DND-41 (cell line): ENCODE results near the gene LRRC27.
"Not testable (repeated sequence)": the region's sequence is repeated elsewhere in the genome, so short reads cannot be mapped to it uniquely, and the experiment has no call there.

Experiments
- ATAC-seq: fragments of 200-7000 bp; cut with Tn5 transposase; 3 replicates; pipeline ENCODE4 v1.9.1; 2021; ENCODE audit warnings: low read depth; ENCODE audit not compliant: insufficient read depth
- DNase-seq: peaks from one replicate; pipeline ENCODE4 v3.0.0-alpha.2; 2020
- H2AFZ ChIP-seq: 2 replicates; pipeline ENCODE4 v1.6.0; 2012; ENCODE audit warnings: low read depth, low read length
- H3K27ac ChIP-seq: 2 replicates; pipeline ENCODE4 v1.5.1; 2012; ENCODE audit warnings: low read length, inconsistent platforms
- H3K27me3 ChIP-seq: fragments of 200-600 bp; sonication (generic); 2 replicates; pipeline ENCODE4 v1.6.0; 2012; ENCODE audit warnings: low read length, mild to moderate bottlenecking, inconsistent platforms; ENCODE audit not compliant: insufficient read depth, poor library complexity
- H3K36me3 ChIP-seq: 2 replicates; pipeline ENCODE4 v1.5.1; 2012; ENCODE audit warnings: low read length, inconsistent platforms; ENCODE audit not compliant: insufficient read depth
- H3K4me1 ChIP-seq: 2 replicates; pipeline ENCODE4 v1.5.1; 2012; ENCODE audit warnings: mild to moderate bottlenecking, low read length; ENCODE audit not compliant: insufficient read depth
- H3K4me2 ChIP-seq: 2 replicates; pipeline ENCODE4 v1.6.0; 2012; ENCODE audit warnings: mild to moderate bottlenecking, moderate library complexity, low read length, inconsistent platforms; ENCODE audit not compliant: insufficient read depth
- H3K4me3 ChIP-seq, 2 experiments: fragments of 200-600 bp in 1 of 2; shearing (Covaris generic) in 1 of 2; 2 replicates each; pipeline ENCODE4 v1.5.1; 2012 to 2016; ENCODE audit warnings: inconsistent platforms in 2 of 2, low read length in 2 of 2, mild to moderate bottlenecking in 2 of 2, low read depth in 1 of 2, moderate library complexity in 1 of 2
- H3K79me2 ChIP-seq: 2 replicates; pipeline ENCODE4 v1.6.0; 2012; ENCODE audit warnings: low read length, inconsistent platforms; ENCODE audit not compliant: insufficient read depth
- H3K9ac ChIP-seq: 2 replicates; pipeline ENCODE4 v1.6.0; 2012; ENCODE audit warnings: low read depth, mild to moderate bottlenecking, inconsistent platforms, low read length, moderate library complexity
- H3K9me3 ChIP-seq: 2 replicates; pipeline ENCODE4 v1.5.1; 2012; ENCODE audit warnings: low read length, moderate library complexity, mild to moderate bottlenecking, inconsistent platforms; ENCODE audit not compliant: insufficient read depth, severe bottlenecking
- H4K20me1 ChIP-seq: 2 replicates; pipeline ENCODE4 v1.6.0; 2012; ENCODE audit warnings: low read length; ENCODE audit not compliant: insufficient read depth
- EZH2 ChIP-seq: IDR thresholded peaks from 3 replicates; pipeline ENCODE4 v1.6.1; 2012; ENCODE audit warnings: borderline replicate concordance, low read depth, mild to moderate bottlenecking, moderate library complexity, low read length, inconsistent platforms; ENCODE audit not compliant: severe bottlenecking
- TF ChIP-seq, protein P1 (sequence below): IDR thresholded peaks from 2 replicates; pipeline ENCODE4 v1.5.1; 2012; ENCODE audit warnings: borderline replicate concordance, low read length, moderate library complexity, mild to moderate bottlenecking; ENCODE audit not compliant: poor library complexity, severe bottlenecking; ENCODE audit errors: extremely low read depth

LRRC27 gene

DNA sequence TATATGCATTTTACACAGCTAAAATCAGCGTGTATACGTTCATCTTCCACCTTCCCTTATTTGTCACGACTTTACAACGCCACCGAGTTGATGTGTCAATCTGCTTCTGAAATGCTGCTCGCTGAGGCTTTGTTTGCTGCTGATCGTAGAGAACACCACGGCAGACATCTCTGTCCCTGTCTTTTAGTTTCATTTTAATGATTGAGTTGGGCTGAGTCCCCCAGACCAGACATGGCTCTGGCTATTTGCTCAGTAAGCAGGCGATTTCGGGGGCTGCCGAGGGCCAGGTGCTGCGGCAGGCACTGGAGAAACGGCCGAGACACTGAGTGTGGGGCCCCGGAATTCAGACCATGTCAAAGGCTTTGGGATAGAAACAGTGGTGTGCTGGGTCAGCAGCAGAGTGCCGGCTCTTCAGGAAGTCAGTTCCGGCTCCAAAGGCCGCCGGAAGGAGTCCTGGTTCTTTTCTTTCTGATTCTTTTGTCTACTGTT lies 5.0 kb downstream of the LRRC27 start:
- H3K36me3 ChIP-seq: no peaks in the 10 kb centered on the region; the same call in 1 of the 2 replicates
- TF ChIP-seq EZH2: no peak
- TF ChIP-seq, protein P1, sequence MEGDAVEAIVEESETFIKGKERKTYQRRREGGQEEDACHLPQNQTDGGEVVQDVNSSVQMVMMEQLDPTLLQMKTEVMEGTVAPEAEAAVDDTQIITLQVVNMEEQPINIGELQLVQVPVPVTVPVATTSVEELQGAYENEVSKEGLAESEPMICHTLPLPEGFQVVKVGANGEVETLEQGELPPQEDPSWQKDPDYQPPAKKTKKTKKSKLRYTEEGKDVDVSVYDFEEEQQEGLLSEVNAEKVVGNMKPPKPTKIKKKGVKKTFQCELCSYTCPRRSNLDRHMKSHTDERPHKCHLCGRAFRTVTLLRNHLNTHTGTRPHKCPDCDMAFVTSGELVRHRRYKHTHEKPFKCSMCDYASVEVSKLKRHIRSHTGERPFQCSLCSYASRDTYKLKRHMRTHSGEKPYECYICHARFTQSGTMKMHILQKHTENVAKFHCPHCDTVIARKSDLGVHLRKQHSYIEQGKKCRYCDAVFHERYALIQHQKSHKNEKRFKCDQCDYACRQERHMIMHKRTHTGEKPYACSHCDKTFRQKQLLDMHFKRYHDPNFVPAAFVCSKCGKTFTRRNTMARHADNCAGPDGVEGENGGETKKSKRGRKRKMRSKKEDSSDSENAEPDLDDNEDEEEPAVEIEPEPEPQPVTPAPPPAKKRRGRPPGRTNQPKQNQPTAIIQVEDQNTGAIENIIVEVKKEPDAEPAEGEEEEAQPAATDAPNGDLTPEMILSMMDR: no peak
- no peak for DNase-seq
- H4K20me1 ChIP-seq: no peaks in the 10 kb centered on the region
- no peak for ATAC-seq
- H3K4me3 ChIP-seq: no peak overlapping the region
- H3K9ac ChIP-seq: no peak overlapping the region
- no peak overlapping the region for H3K4me2 ChIP-seq
- H3K9me3 ChIP-seq: no peaks in the 10 kb centered on the region
- H3K79me2 ChIP-seq: no peaks in the 10 kb centered on the region
- H2AFZ ChIP-seq: no peak overlapping the region
- H3K27ac ChIP-seq: no peak overlapping the region
- peaks cover 18% of the 10 kb centered on the region for H3K4me1 ChIP-seq
- no peaks in the 10 kb centered on the region for H3K27me3 ChIP-seq

DNA sequence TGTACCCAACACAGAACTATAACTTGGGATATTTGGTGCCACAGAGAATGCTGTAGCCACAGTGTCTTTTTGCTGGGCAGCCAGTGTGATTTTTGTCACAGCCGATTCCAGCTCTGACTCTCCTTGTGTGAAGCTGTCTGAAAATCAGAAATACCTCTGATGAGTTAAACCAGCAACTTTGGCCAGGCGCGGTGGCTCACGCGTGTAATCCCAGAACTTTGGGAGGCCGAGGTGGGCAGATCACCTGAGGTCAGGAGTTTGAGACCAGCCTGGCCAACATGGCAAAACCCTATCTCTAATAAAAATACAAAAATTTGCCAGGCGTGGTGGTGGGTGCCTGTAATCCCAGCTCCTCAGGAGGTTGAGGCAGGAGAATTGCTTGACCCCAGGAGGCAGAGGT lies 5.9 kb downstream of the LRRC27 start:
- not testable (repeated sequence) for H3K4me2 ChIP-seq, H3K9me3 ChIP-seq, H3K9ac ChIP-seq, ATAC-seq, H4K20me1 ChIP-seq, H3K27me3 ChIP-seq, H3K36me3 ChIP-seq, H2AFZ ChIP-seq, H3K79me2 ChIP-seq, DNase-seq, H3K4me3 ChIP-seq, H3K27ac ChIP-seq
- peaks cover 11% of the 10 kb centered on the region for H3K4me1 ChIP-seq

DNA sequence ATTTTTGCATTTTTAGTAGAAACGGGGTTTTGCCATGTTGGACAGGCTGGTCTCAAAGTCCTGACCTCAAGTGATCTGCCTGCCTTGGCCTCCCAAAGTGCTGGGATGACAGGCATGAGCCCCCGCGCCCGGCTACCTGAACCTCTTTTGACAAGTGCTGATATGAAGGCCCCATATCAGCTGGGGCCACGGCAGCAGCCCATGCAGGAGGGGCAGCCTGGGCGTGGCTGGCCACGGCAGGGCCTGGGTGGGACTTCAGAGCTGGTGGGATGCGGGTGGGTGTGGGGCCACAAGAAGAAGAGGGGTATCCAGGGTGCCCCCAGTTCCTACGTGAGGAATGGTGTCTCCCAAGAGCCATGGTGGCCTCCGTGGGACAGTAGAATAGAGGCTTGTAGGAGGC lies 6.9 kb downstream of the LRRC27 start:
- Histone ChIP-seq H3K4me3 (no peak overlapping the region), H3K9ac (no peak overlapping the region), H2AFZ (no peak overlapping the region), H4K20me1 (no peaks in the 10 kb centered on the region), H3K4me2 (no peak overlapping the region), H3K4me1 (0 out of 2 replicates have a peak, but pooled peaks cover 4% of the 10 kb centered on the region), H3K36me3 (no peaks in the 10 kb centered on the region; the same call in none of the 2 replicates), H3K9me3 (no peaks in the 10 kb centered on the region), H3K27ac (no peak overlapping the region), H3K27me3 (no peaks in the 10 kb centered on the region), H3K79me2 (no peaks in the 10 kb centered on the region)
- no peak for ATAC-seq
- DNase-seq: no peak
- TF ChIP-seq, protein P1: no peak
- no peak for TF ChIP-seq EZH2

DNA sequence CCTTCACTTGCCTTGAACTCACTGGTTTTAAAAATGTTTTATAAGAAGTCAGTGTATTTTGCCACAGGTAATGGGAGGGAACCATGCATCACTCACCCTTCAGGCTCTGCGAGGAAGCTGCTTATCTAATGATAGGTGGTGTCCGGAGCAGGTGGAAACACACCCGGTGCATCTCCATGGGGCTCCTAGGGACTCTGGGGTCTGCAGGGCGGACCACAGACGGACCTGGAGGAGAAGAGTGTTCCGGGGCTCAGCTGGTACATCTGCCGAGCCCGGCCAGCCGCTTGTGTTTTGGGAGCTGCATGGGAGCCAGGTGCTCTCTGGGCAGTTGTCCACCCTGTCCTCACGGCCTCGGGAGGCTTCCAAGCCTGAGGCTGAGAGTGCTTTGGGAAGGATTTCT lies 7.3 kb downstream of the LRRC27 start:
- TF ChIP-seq, protein P1: no peak
- no peak for TF ChIP-seq EZH2
- no peaks in the 10 kb centered on the region for H3K27me3 ChIP-seq
- no peak overlapping the region for H3K27ac ChIP-seq
- H3K36me3 ChIP-seq: no peaks in the 10 kb centered on the region; the same call in none of the 2 replicates
- H3K4me2 ChIP-seq: no peak overlapping the region
- H2AFZ ChIP-seq: no peak overlapping the region
- no peaks in the 10 kb centered on the region for H3K79me2 ChIP-seq
- DNase-seq (no peak), ATAC-seq (no peak)
- no peaks in the 10 kb centered on the region for H3K9me3 ChIP-seq
- H3K4me3 ChIP-seq: no peak overlapping the region
- 0 out of 2 replicates have a peak, but pooled peaks cover 4% of the 10 kb centered on the region for H3K4me1 ChIP-seq
- no peaks in the 10 kb centered on the region for H4K20me1 ChIP-seq
- no peak overlapping the region for H3K9ac ChIP-seq
